Frontal cortex (tissue), 4 donors: Measurements from ENCODE around the gene NCOA4. TPM values are rescaled to one million over a fixed set of nuclear protein-coding genes. Genes with fewer than 3 reads are reported as not detected.
"Not testable (repeated sequence)": the region's sequence is repeated elsewhere in the genome, so short reads cannot be mapped to it uniquely, and the experiment has no call there.

Experiments
- DNase-seq, 2 donors: peaks; one replicate each; pipeline ENCODE4 v3.0.0; 2012; ENCODE audit warnings: low spot score in 2 of 2
- FAIRE-seq: peaks from 2 replicates; lab custom pipeline; 2012; peaks lifted over from hg19 to GRCh38; lab: Jason Lieb, UNC
- total RNA-seq: library from RNA; depleted of rRNA; stranded (reverse); fragments of >200 nt; gene quantifications from one replicate; pipeline ENCODE4 v1.2.3, GENCODE V29; 2014
- donor health status: control.
- donor health status: control.
- donor health status: control.

The NCOA4 gene
- total RNA-seq, 1 donor from 2014 or later, result 268 TPM

GRCh38 chr10:46000538-46000937, 29.9 kb downstream of the NCOA4 start:
- no peak for FAIRE-seq
- DNase-seq, result no peak

GRCh38 chr10:45999955-46000354, 30.5 kb downstream of the NCOA4 start:
- not testable (repeated sequence) for FAIRE-seq, DNase-seq

- FAIRE-seq, result no peak
- DNase-seq, result no peak
Observed at GRCh38 chr10:45997994-45998763, 32.2 kb downstream of the NCOA4 start.

GRCh38 chr10:45997557-45997956, 32.9 kb downstream of the NCOA4 start:
- DNase-seq (no peak), FAIRE-seq (no peak)

- FAIRE-seq, DNase-seq: not testable (repeated sequence)
Observed at GRCh38 chr10:45985590-45985989, 44.8 kb downstream of the NCOA4 start.

GRCh38 chr10:45984473-45984872, 46.0 kb downstream of the NCOA4 start:
- not testable (repeated sequence) for DNase-seq, FAIRE-seq

GRCh38 chr10:45983538-45984186, 46.8 kb downstream of the NCOA4 start:
- DNase-seq, FAIRE-seq: not testable (repeated sequence)

GRCh38 chr10:45981367-45981766, 49.1 kb downstream of the NCOA4 start:
- not testable (repeated sequence) for DNase-seq, FAIRE-seq

GRCh38 chr10:45978554-45978953, 51.9 kb downstream of the NCOA4 start:
- not testable (repeated sequence) for DNase-seq, FAIRE-seq

GRCh38 chr10:45974041-45974440, 56.4 kb downstream of the NCOA4 start:
- not testable (repeated sequence) for FAIRE-seq

GRCh38 chr10:45972813-45973169, 57.6 kb downstream of the NCOA4 start:
- FAIRE-seq, DNase-seq: not testable (repeated sequence)

More at GRCh38 chr10:45974041-45974440, 56.4 kb downstream of the NCOA4 start:
- not testable (repeated sequence) for DNase-seq

- not testable (repeated sequence) for FAIRE-seq
- peak; percentile 17 to 43 for DNase-seq
Observed at GRCh38 chr10:45972106-45972812, 58.2 kb downstream of the NCOA4 start, which contains the start of gene TIMM23. TSS of gene TIMM23 (plus strand) at chr10:45972489. CDS start at chr10:45972625, 136 bp downstream.

GRCh38 chr10:45971742-45972105, 58.7 kb downstream of the NCOA4 start:
- DNase-seq, FAIRE-seq: not testable (repeated sequence)

- FAIRE-seq, DNase-seq: not testable (repeated sequence)
Observed at GRCh38 chr10:45971019-45971418, 59.4 kb downstream of the NCOA4 start.

GRCh38 chr10:45962686-45963452, 67.6 kb downstream of the NCOA4 start:
- not testable (repeated sequence) for FAIRE-seq

GRCh38 chr10:45957928-45958327, 72.5 kb downstream of the NCOA4 start:
- not testable (repeated sequence) for FAIRE-seq, DNase-seq

More at GRCh38 chr10:45962686-45963452, 67.6 kb downstream of the NCOA4 start:
- DNase-seq, result not testable (repeated sequence)

GRCh38 chr10:45956634-45957033, 73.8 kb downstream of the NCOA4 start:
- not testable (repeated sequence) for DNase-seq, FAIRE-seq
